Activated CD4-positive, alpha-beta T cell treated with anti-CD3 and anti-CD28 coated beads, Interleukin-2, amount 10 ng/mL, durations not matched to agents 7 days and 5 days (primary cell): ENCODE results near the gene ILF3. TPM values are rescaled to one million over a fixed set of nuclear protein-coding genes. Genes with fewer than 3 reads are reported as not detected.

ENCODE experiments used
- CTCF ChIA-PET: fragments of 350-600 bp; sonication (Branson Sonifier 250); formaldehyde crosslinking; loops from one replicate; lab custom pipeline; 2021; ENCODE audit warnings: antibody characterized with exemption; lab: Charles Lee
- POLR2A ChIA-PET: fragments of 350-600 bp; sonication (Branson Sonifier 250); formaldehyde crosslinking; loops from one replicate; lab custom pipeline; 2021; ENCODE audit warnings: antibody characterized with exemption; lab: Charles Lee
- DNase-seq: peaks from one replicate; pipeline ENCODE4 v3.0.0-alpha.2; 2020
- H3K27ac Mint-ChIP-seq: one replicate; pipeline ENCODE4 v1.8.0; 2021; ENCODE audit warnings: mild to moderate bottlenecking, moderate library complexity, mixed read lengths
- H3K27me3 Mint-ChIP-seq: one replicate; pipeline ENCODE4 v1.8.0; 2021; ENCODE audit warnings: mixed read lengths
- H3K36me3 Mint-ChIP-seq: one replicate; pipeline ENCODE4 v1.8.0; 2021; ENCODE audit warnings: low read depth, mixed read lengths
- H3K4me1 Mint-ChIP-seq: one replicate; pipeline ENCODE4 v1.8.0; 2021; ENCODE audit warnings: mixed read lengths
- H3K4me3 Mint-ChIP-seq: one replicate; pipeline ENCODE4 v1.8.0; 2021; ENCODE audit warnings: mild to moderate bottlenecking, moderate library complexity, mixed read lengths
- H3K9me3 Mint-ChIP-seq: one replicate; pipeline ENCODE4 v1.8.0; 2021; ENCODE audit warnings: mixed read lengths
- total RNA-seq, 2 experiments: library from RNA; stranded (reverse); gene quantifications; one replicate each; pipeline ENCODE4 v1.2.3, GENCODE V29; 2021

The ILF3 gene
- total RNA-seq, result 100 to 1,000 TPM; 385 to 389 TPM

GRCh38 chr19:10653732-10654609 is at the start of gene ILF3:
Gene ILF3, plus strand, starts transcription at chr19:10654346. Its CDS starts 16,260 bp downstream, at chr19:10670606.
- H3K4me1 Mint-ChIP-seq, result peaks cover 44% of the 10 kb centered on the region
- POLR2A ChIA-PET, result no interaction called here
- peak within 1 kb of the TSS; percentile 99 for H3K27ac Mint-ChIP-seq
- peaks cover 31% of the 10 kb centered on the region for H3K36me3 Mint-ChIP-seq
- DNase-seq, result peak; percentile 100
- CTCF ChIA-PET, result interaction anchor here (1.4 to 1.6 kb wide), 2 partner anchors 9 to 87 kb away, joined by 5 to 10 read pairs; no protein-coding TSS in a partner anchor
- H3K9me3 Mint-ChIP-seq, result no peaks in the 10 kb centered on the region
- H3K27me3 Mint-ChIP-seq, result no peaks in the 10 kb centered on the region
- peak within 1 kb of the TSS; percentile 86 for H3K4me3 Mint-ChIP-seq

DNA sequence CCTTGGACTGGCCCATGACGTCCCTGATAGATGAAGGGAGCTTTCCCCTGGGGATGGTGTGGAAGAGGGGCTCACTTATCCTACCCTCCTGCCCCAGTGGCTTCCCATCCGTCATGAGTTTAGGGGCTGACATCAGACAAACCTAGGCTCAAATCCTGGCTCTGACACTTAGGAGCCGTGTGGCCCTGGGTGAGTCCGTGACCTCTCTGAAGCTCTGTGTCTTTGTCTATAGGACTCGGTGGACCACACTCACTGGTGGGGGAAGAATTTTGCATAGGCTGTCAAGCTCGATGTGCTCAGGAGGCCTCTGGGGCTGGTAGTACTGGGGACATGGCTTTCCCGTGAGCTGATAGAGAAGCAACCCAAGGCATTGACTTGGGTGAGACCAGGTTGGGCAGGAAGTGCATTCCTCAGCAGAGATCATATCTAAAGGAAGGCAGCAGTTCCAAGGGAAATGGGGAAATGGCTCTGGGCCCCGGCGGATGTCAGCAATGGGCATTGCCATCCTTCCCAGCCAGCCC is 49.6 kb upstream of the ILF3 start:
- H3K4me3 Mint-ChIP-seq, result peak overlapping the region; percentile 89
- CTCF ChIA-PET, result interaction anchor here (0.8 to 3.0 kb wide), 5 partner anchors 24 to 98 kb away, joined by 3 to 17 read pairs (median 3); partner anchors contain the start of gene QTRT1
- H3K27me3 Mint-ChIP-seq, result peaks cover 8% of the 10 kb centered on the region
- H3K9me3 Mint-ChIP-seq, result no peaks in the 10 kb centered on the region
- H3K36me3 Mint-ChIP-seq, result peaks cover 9% of the 10 kb centered on the region
- H3K27ac Mint-ChIP-seq, result peak overlapping the region; percentile 100
- DNase-seq, result peak; percentile 19
- peaks cover 24% of the 10 kb centered on the region for H3K4me1 Mint-ChIP-seq
- POLR2A ChIA-PET, result no interaction called here

DNA sequence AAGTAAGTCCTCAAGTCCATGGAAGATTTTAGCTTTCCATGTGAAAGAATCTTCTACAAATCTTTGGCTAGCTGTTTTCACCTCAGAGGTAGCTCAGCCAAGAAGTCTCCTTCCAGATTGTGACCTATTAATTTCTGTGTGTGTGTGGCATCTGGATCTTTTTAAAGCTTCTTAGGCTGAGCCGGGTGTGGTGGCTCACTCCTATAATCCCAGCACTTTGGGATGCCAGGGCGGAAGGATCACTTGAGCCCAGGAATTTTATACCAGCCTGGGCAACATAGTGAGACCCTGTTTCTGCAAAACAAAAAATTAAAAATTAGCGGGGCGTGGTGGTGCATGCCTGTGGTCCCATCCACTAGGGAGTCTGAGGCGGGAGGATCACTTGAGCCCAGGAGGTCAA is 42.2 kb upstream of the ILF3 start:
- ChIA-PET POLR2A (no interaction called here), CTCF (interaction anchor here (0.6 to 2.0 kb wide), 7 partner anchors 9 to 143 kb away, joined by 3 to 5 read pairs (median 3); no protein-coding TSS in a partner anchor)
- no peak overlapping the region for H3K4me3 Mint-ChIP-seq
- peaks cover 12% of the 10 kb centered on the region for H3K36me3 Mint-ChIP-seq
- H3K27me3 Mint-ChIP-seq, result no peaks in the 10 kb centered on the region
- DNase-seq, result no peak
- H3K9me3 Mint-ChIP-seq, result no peaks in the 10 kb centered on the region
- no peak overlapping the region for H3K27ac Mint-ChIP-seq
- H3K4me1 Mint-ChIP-seq, result peaks cover 19% of the 10 kb centered on the region

DNA sequence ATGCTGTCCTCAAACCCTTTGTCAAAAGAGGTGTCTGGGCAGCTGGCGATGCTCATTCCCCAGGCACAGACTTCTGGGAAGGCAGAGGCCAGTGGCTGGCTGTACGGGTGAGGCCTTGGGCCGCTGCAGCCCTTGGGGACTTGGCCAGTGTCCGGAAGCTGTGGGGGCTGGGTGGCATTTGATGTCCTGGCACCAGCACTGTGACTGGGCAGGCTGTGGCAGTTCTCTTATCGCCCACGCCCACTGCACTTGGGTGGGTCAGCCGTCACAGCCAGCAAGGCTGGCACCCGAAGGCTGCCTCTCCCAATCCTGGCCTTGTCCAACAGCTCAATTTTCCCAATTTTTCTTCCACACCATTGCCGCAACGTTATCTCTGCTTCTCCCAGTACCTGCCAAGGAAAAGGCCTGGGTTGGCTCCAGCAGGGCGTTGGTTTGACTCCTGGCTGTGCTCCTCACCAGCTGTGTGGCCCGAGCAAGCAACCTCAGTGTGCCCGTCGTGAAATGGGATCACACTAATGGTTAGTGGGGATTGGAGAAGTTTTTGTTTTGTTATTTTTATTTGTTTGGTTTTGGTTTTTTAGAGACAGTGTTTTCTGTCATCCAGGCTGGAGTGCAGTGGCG is 41.5 kb upstream of the ILF3 start:
- ChIA-PET POLR2A (no interaction called here), CTCF (interaction anchor here (0.6 to 2.0 kb wide), 5 partner anchors 24 to 144 kb away, joined by 3 to 5 read pairs (median 3); no protein-coding TSS in a partner anchor)
- Mint-ChIP-seq H3K27me3 (no peaks in the 10 kb centered on the region), H3K36me3 (peaks cover 14% of the 10 kb centered on the region), H3K27ac (no peak overlapping the region), H3K4me3 (no peak overlapping the region), H3K9me3 (no peaks in the 10 kb centered on the region), H3K4me1 (peaks cover 24% of the 10 kb centered on the region)
- no peak for DNase-seq

DNA sequence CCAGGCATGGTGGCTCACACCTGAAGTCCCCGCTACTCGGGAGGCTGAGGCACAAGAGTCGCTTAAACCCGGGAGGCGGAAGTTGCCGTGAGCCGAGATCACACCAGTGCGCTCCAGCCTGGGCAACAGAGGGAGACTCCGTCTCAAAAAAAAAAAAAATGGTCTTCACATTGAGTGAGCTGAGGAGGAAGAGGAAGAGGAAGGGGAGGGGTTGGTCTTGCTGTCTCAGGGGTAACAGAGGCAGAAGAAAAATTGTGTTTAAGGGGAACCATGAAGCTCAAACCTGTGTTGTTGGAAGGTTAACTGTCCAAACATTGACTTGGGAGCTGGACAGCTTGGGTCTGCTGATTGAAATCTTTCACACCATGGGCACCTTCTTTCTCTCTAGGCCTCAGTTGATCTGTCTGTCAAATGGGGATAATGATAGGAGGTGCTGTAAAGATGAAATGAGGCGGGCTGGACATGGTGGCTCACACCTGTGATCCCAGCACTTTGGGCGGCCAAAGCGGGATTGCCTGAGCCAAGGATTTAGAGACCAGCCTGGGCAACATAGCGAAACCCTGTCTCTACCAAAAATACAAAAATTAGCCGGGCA is 38.6 kb upstream of the ILF3 start:
- H3K4me1 Mint-ChIP-seq, result peaks cover 27% of the 10 kb centered on the region
- peaks cover 15% of the 10 kb centered on the region for H3K36me3 Mint-ChIP-seq
- DNase-seq, result no peak
- ChIA-PET CTCF (no interaction called here), POLR2A (no interaction called here)
- H3K9me3 Mint-ChIP-seq, result no peaks in the 10 kb centered on the region
- peak overlapping the region; percentile 82 for H3K27ac Mint-ChIP-seq
- H3K4me3 Mint-ChIP-seq, result no peak overlapping the region
- H3K27me3 Mint-ChIP-seq, result no peaks in the 10 kb centered on the region

GRCh38 chr19:10617409-10618121 is 36.6 kb upstream of the ILF3 start:
- peaks cover 21% of the 10 kb centered on the region for H3K36me3 Mint-ChIP-seq

DNA sequence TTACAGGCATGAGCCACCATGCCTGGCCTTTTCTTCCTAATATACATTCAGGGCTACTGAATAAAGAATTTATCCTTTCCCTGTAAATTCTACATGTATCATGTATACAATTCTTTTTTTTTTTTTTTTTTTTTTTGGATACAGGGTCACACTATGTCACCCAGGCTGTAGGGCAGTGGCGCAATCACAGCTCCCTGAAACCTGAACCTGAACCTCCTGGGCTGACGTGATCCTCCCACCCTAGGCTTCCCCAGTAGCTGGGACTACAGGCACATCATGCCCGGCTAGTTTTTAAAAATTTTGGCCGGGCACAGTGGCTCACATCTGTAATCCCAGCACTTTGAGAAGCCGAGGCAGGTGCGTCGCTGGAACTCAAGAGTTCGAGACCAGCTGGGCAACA is 35.3 kb upstream of the ILF3 start:
- H3K4me1 Mint-ChIP-seq, result peaks cover 46% of the 10 kb centered on the region
- H3K9me3 Mint-ChIP-seq, result no peaks in the 10 kb centered on the region
- DNase-seq, result no peak
- H3K27me3 Mint-ChIP-seq, result no peaks in the 10 kb centered on the region
- H3K36me3 Mint-ChIP-seq, result peaks cover 15% of the 10 kb centered on the region
- H3K4me3 Mint-ChIP-seq, result no peak overlapping the region
- CTCF ChIA-PET, result interaction anchor here (1.2 to 3.7 kb wide), 3 partner anchors 26 to 202 kb away, joined by 3 to 12 read pairs (median 4); no protein-coding TSS in a partner anchor
- H3K27ac Mint-ChIP-seq, result no peak overlapping the region
- POLR2A ChIA-PET, result no interaction called here

More at GRCh38 chr19:10617409-10618121, 36.6 kb upstream of the ILF3 start:
- Mint-ChIP-seq H3K4me3 (no peak overlapping the region), H3K4me1 (peaks cover 39% of the 10 kb centered on the region), H3K9me3 (no peaks in the 10 kb centered on the region), H3K27me3 (no peaks in the 10 kb centered on the region), H3K27ac (peak overlapping the region; percentile 46)
- ChIA-PET CTCF (interaction anchor here (0.6 to 2.0 kb wide), 3 partner anchors 16 to 201 kb away, joined by 3 to 4 read pairs (median 3); no protein-coding TSS in a partner anchor), POLR2A (no interaction called here)
- DNase-seq, result no peak

DNA sequence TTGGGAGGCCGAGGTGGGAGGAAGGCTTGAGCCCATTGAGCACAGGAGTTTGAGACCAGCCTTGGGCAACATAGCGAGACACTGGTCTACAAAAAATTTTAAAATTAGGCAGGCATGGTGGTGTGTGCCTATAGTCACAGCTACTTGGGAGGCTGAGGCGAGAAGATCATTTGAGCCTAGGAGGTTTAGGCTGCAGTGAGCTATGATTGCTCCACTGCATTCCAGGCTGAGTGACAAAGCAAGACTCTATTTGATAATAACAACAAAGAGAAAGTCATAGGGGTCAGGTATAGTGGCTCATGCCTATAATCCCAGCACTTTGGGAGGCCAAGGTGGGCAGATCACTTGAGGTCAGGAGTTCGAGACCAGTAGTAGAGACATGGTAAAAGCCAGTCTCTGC is 33.4 kb upstream of the ILF3 start:
- ChIA-PET POLR2A (no interaction called here), CTCF (interaction anchor here (0.6 to 3.7 kb wide), 4 partner anchors 9 to 361 kb away, joined by 3 to 12 read pairs (median 4); no protein-coding TSS in a partner anchor)
- H3K36me3 Mint-ChIP-seq, result peaks cover 15% of the 10 kb centered on the region
- H3K4me1 Mint-ChIP-seq, result peaks cover 49% of the 10 kb centered on the region
- no peak for DNase-seq
- H3K27me3 Mint-ChIP-seq, result no peaks in the 10 kb centered on the region
- no peak overlapping the region for H3K4me3 Mint-ChIP-seq
- H3K27ac Mint-ChIP-seq, result peak overlapping the region; percentile 82
- H3K9me3 Mint-ChIP-seq, result no peaks in the 10 kb centered on the region

- CTCF ChIA-PET, result interaction anchor here (0.6 to 3.7 kb wide), 3 partner anchors 23 to 502 kb away, joined by 4 to 12 read pairs (median 9); partner anchors contain the start of gene EIF3G
- POLR2A ChIA-PET, result interaction anchor here (0.6 kb wide), 1 partner anchor 16 kb away, joined by 4 read pairs; no protein-coding TSS in a partner anchor
- Mint-ChIP-seq H3K4me3 (no peak overlapping the region), H3K9me3 (no peaks in the 10 kb centered on the region), H3K36me3 (peaks cover 19% of the 10 kb centered on the region), H3K4me1 (peaks cover 50% of the 10 kb centered on the region), H3K27me3 (no peaks in the 10 kb centered on the region), H3K27ac (peak overlapping the region; percentile 37)
- DNase-seq, result no peak
Observed at GRCh38 chr19:10621966-10622365, 32.2 kb upstream of the ILF3 start.

- Mint-ChIP-seq H3K9me3 (no peaks in the 10 kb centered on the region), H3K27me3 (no peaks in the 10 kb centered on the region), H3K36me3 (peaks cover 27% of the 10 kb centered on the region), H3K4me1 (peaks cover 44% of the 10 kb centered on the region), H3K27ac (peak overlapping the region; percentile 90), H3K4me3 (peak overlapping the region; percentile 47)
- peak; percentile 62 for DNase-seq
- CTCF ChIA-PET, result interaction anchor here (0.6 kb wide), 1 partner anchor 33 kb away, joined by 5 read pairs; no protein-coding TSS in a partner anchor
- POLR2A ChIA-PET, result no interaction called here
Observed at GRCh38 chr19:10624585-10624984, 29.6 kb upstream of the ILF3 start.

GRCh38 chr19:10625003-10625761 is 29.0 kb upstream of the ILF3 start, which contains the start of gene SLC44A2:
Gene SLC44A2, plus strand, starts transcription at chr19:10625553. Its CDS starts 81 bp downstream, at chr19:10625634.
- Mint-ChIP-seq H3K36me3 (peaks cover 29% of the 10 kb centered on the region), H3K27me3 (no peaks in the 10 kb centered on the region), H3K9me3 (no peaks in the 10 kb centered on the region), H3K27ac (peak within 1 kb of the TSS; percentile 90), H3K4me1 (peaks cover 43% of the 10 kb centered on the region), H3K4me3 (peak within 1 kb of the TSS; percentile 47)
- DNase-seq, result no peak
- ChIA-PET POLR2A (no interaction called here), CTCF (interaction anchor here (0.6 kb wide), 1 partner anchor 33 kb away, joined by 5 read pairs; no protein-coding TSS in a partner anchor)
